Gastroesophageal sphincter (tissue), 2 donors: ENCODE results near the gene RNU7-1.
"Not testable (repeated sequence)": the region's sequence is repeated elsewhere in the genome, so short reads cannot be mapped to it uniquely, and the experiment has no call there.

Source experiments
- POLR2A ChIP-seq, 2 donors: fragments of 450-650 bp; IDR thresholded peaks; one replicate each; pipeline ENCODE4 v1.6.1; 2017; ENCODE audit warnings: antibody characterized with exemption in 2 of 2, mild to moderate bottlenecking in 2 of 2, moderate library complexity in 1 of 2
- POLR2AphosphoS5 ChIP-seq: sonication (generic); formaldehyde crosslinking; IDR thresholded peaks from one replicate; pipeline ENCODE4 v1.6.1; 2017; ENCODE audit warnings: antibody characterized with exemption

GRCh38 chr12:6908141-6908540, 35.5 kb upstream of the RNU7-1 start:
- not testable (repeated sequence) for TF ChIP-seq POLR2A (IDR thresholded peaks at IDR 0.05); POLR2AphosphoS5
